ENCODE measurements around the gene HEY2. TPM values are rescaled to one million over a fixed set of nuclear protein-coding genes. Genes with fewer than 3 reads are reported as not detected.

HEY2 gene
- polyA plus RNA-seq, 2 donors = 0.86 to 1.00 TPM

DNA sequence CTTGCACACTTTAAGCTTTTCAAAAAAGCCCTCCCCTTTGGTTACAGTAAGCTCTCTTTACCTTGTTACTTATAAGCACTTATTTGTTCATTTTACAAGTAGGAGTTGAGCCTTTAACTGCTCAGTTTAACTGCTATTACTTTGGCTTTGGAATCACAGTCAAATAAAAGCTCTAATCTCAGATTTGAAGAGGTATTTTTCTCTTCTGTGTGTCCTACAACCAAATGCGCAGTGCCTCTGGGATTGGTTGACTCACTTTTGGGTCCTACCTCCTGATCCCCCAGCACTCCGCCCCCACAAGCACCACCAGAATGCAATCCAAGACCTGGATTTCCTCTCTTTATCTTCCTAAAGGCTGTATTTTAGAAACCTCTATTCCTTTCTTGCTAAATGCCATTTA is 43.8 kb downstream of the HEY2 start:
- Histone ChIP-seq H3K9me3 (ENCODE audit: control insufficient read depth in 2 of 2, insufficient read depth in 1 of 2, low read depth in 1 of 2, low read length in 1 of 2) (no peaks in the 10 kb centered on the region), H3K4me1 (ENCODE audit: control insufficient read depth in 2 of 2, insufficient read depth in 2 of 2, low read length in 1 of 2) (no peaks in the 10 kb centered on the region), H3K27ac (ENCODE audit: low read depth in 2 of 2, low read length in 1 of 2) (no peak overlapping the region), H3K36me3 (ENCODE audit: control insufficient read depth in 2 of 2, insufficient read depth in 2 of 2, low read length in 1 of 2) (no peaks in the 10 kb centered on the region), H3K27me3 (ENCODE audit: control insufficient read depth in 1 of 2, insufficient read depth in 2 of 2, low read length in 2 of 2) (no peaks in the 10 kb centered on the region), H3K4me3 (ENCODE audit: low read depth in 1 of 2, low read length in 2 of 2) (no peak overlapping the region)
- WGBS, 2 donors = 85 to 89% methylated on average over 2 of the region's 2 CpGs

GRCh38 chr6:125793863-125794262 is 44.4 kb downstream of the HEY2 start:
- H3K9me3 ChIP-seq (ENCODE audit: control insufficient read depth in 2 of 2, insufficient read depth in 1 of 2, low read depth in 1 of 2, low read length in 1 of 2) = no peaks in the 10 kb centered on the region
- H3K27ac ChIP-seq (ENCODE audit: low read depth in 2 of 2, low read length in 1 of 2) = no peak overlapping the region
- WGBS, 2 donors = 70 to 77% methylated on average over 3 of the region's 3 CpGs
- no peaks in the 10 kb centered on the region for H3K27me3 ChIP-seq (ENCODE audit: control insufficient read depth in 1 of 2, insufficient read depth in 2 of 2, low read length in 2 of 2)
- H3K4me3 ChIP-seq (ENCODE audit: low read depth in 1 of 2, low read length in 2 of 2) = no peak overlapping the region
- H3K4me1 ChIP-seq (ENCODE audit: control insufficient read depth in 2 of 2, insufficient read depth in 2 of 2, low read length in 1 of 2) = no peaks in the 10 kb centered on the region
- no peaks in the 10 kb centered on the region for H3K36me3 ChIP-seq (ENCODE audit: control insufficient read depth in 2 of 2, insufficient read depth in 2 of 2, low read length in 1 of 2)

DNA sequence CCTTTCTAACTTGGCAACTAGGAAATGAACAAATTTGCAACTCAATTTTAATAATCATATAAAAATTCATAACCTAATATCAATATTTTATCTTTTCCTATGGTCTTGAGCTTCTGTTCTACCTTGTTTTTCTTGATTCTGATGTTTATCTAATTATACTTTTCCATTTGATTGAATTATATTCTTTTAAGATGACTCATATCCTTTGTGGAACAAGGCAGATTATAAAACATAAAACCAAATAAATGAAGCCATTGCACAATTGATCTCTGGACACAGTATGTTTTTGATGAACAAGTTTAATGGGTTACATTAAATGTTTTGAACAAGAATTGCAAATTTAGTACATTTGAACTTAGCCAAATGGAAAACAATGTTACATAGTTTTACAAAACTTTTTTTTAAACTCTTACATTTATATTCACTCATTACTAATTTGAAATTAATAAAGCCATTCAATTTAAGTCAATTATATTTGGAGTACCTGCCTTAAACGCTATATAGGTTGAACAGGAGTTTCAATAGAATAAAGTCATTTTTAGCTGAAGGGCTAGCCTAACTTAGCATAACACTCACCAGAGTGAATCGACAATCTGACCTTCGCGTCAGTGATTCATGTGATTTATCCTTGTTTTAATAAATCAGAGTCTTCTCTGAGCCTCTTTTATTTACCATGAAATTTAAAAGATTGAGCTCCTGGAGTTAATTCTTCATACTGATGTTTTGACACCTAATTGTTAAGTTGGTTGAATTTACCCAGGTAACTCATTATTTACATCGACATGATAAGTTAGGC is 45.1 kb downstream of the HEY2 start:
- Histone ChIP-seq H3K27ac (ENCODE audit: low read depth in 2 of 2, low read length in 1 of 2) (no peak overlapping the region), H3K4me1 (ENCODE audit: control insufficient read depth in 2 of 2, insufficient read depth in 2 of 2, low read length in 1 of 2) (no peaks in the 10 kb centered on the region), H3K27me3 (ENCODE audit: control insufficient read depth in 1 of 2, insufficient read depth in 2 of 2, low read length in 2 of 2) (no peaks in the 10 kb centered on the region), H3K9me3 (ENCODE audit: control insufficient read depth in 2 of 2, insufficient read depth in 1 of 2, low read depth in 1 of 2, low read length in 1 of 2) (no peaks in the 10 kb centered on the region), H3K36me3 (ENCODE audit: control insufficient read depth in 2 of 2, insufficient read depth in 2 of 2, low read length in 1 of 2) (no peaks in the 10 kb centered on the region), H3K4me3 (ENCODE audit: low read depth in 1 of 2, low read length in 2 of 2) (no peak overlapping the region)
- WGBS, 2 donors = 87 to 88% methylated on average over 5 of the region's 5 CpGs

DNA sequence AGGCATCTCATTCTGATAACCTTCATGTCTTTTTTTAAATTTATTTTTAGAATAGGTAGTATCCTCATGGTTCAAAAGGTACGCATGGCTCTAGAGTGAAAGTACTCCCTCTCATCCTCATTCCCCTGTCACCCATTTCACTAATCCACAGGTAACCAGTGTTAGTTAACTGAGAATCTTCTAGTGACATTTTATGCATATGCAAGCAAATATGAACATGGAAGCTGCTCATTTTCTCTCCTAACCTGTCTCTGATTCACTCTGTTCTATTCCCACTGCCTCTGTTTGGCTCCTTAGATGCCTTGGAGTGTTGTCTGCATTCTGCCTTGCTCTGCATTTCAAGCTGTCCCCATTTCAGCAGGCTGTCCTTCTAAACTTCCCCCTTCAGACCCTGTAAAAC is 45.9 kb downstream of the HEY2 start:
- H3K36me3 ChIP-seq (ENCODE audit: control insufficient read depth in 2 of 2, insufficient read depth in 2 of 2, low read length in 1 of 2) = no peaks in the 10 kb centered on the region
- H3K9me3 ChIP-seq (ENCODE audit: control insufficient read depth in 2 of 2, insufficient read depth in 1 of 2, low read depth in 1 of 2, low read length in 1 of 2) = no peaks in the 10 kb centered on the region
- no peak overlapping the region for H3K4me3 ChIP-seq (ENCODE audit: low read depth in 1 of 2, low read length in 2 of 2)
- no peak overlapping the region for H3K27ac ChIP-seq (ENCODE audit: low read depth in 2 of 2, low read length in 1 of 2)
- WGBS, 2 donors = 98 to 100% methylated on average over 1 of the region's 1 CpG
- H3K4me1 ChIP-seq (ENCODE audit: control insufficient read depth in 2 of 2, insufficient read depth in 2 of 2, low read length in 1 of 2) = no peaks in the 10 kb centered on the region
- H3K27me3 ChIP-seq (ENCODE audit: control insufficient read depth in 1 of 2, insufficient read depth in 2 of 2, low read length in 2 of 2) = no peaks in the 10 kb centered on the region

- no peaks in the 10 kb centered on the region for H3K27me3 ChIP-seq (ENCODE audit: control insufficient read depth in 1 of 2, insufficient read depth in 2 of 2, low read length in 2 of 2)
- H3K27ac ChIP-seq (ENCODE audit: low read depth in 2 of 2, low read length in 1 of 2) = no peak overlapping the region
- WGBS, 2 donors = 85 to 98% methylated on average over 3 of the region's 3 CpGs
- no peaks in the 10 kb centered on the region for H3K4me1 ChIP-seq (ENCODE audit: control insufficient read depth in 2 of 2, insufficient read depth in 2 of 2, low read length in 1 of 2)
- no peaks in the 10 kb centered on the region for H3K36me3 ChIP-seq (ENCODE audit: control insufficient read depth in 2 of 2, insufficient read depth in 2 of 2, low read length in 1 of 2)
- no peak overlapping the region for H3K4me3 ChIP-seq (ENCODE audit: low read depth in 1 of 2, low read length in 2 of 2)
- no peaks in the 10 kb centered on the region for H3K9me3 ChIP-seq (ENCODE audit: control insufficient read depth in 2 of 2, insufficient read depth in 1 of 2, low read depth in 1 of 2, low read length in 1 of 2)
These were observed 47.9 kb downstream of the HEY2 start for GRCh38 chr6:125797120-125797885.

- H3K9me3 ChIP-seq (ENCODE audit: control insufficient read depth in 2 of 2, insufficient read depth in 1 of 2, low read depth in 1 of 2, low read length in 1 of 2) = no peaks in the 10 kb centered on the region
- no peaks in the 10 kb centered on the region for H3K27me3 ChIP-seq (ENCODE audit: control insufficient read depth in 1 of 2, insufficient read depth in 2 of 2, low read length in 2 of 2)
- H3K36me3 ChIP-seq (ENCODE audit: control insufficient read depth in 2 of 2, insufficient read depth in 2 of 2, low read length in 1 of 2) = no peaks in the 10 kb centered on the region
- 77 to 82% methylated on average over 3 of the region's 3 CpGs for WGBS, 2 donors
- no peak overlapping the region for H3K4me3 ChIP-seq (ENCODE audit: low read depth in 1 of 2, low read length in 2 of 2)
- H3K4me1 ChIP-seq (ENCODE audit: control insufficient read depth in 2 of 2, insufficient read depth in 2 of 2, low read length in 1 of 2) = no peaks in the 10 kb centered on the region
- H3K27ac ChIP-seq (ENCODE audit: low read depth in 2 of 2, low read length in 1 of 2) = no peak overlapping the region
These were observed 48.5 kb downstream of the HEY2 start for GRCh38 chr6:125797886-125798444.

GRCh38 chr6:125798734-125799508 is 49.5 kb downstream of the HEY2 start:
- 61 to 80% methylated on average over 5 of the region's 5 CpGs for WGBS, 2 donors
- H3K27ac ChIP-seq (ENCODE audit: low read depth in 2 of 2, low read length in 1 of 2) = no peak overlapping the region

DNA sequence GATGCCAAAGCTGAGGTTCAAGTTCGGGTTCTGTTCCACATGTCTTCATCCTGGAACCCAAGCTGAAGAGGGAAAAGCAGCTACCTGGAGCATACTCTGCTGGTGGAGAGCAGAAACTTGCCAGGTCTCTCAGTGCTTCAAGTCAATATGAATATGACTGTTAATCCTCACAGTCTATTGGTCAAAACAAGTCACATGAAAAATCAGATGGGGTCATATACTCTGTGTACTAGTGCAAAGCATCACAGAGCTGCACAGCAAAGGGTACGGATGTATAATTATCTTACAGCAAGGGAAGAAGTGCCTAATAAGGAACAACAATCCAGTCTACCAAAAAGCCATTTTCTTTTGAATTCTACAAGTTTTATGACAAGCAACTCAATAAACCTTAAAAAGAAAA is 53.0 kb downstream of the HEY2 start:
- Histone ChIP-seq H3K27ac (ENCODE audit: low read depth in 2 of 2, low read length in 1 of 2) (no peak overlapping the region), H3K9me3 (ENCODE audit: control insufficient read depth in 2 of 2, insufficient read depth in 1 of 2, low read depth in 1 of 2, low read length in 1 of 2) (no peaks in the 10 kb centered on the region), H3K36me3 (ENCODE audit: control insufficient read depth in 2 of 2, insufficient read depth in 2 of 2, low read length in 1 of 2) (no peaks in the 10 kb centered on the region), H3K27me3 (ENCODE audit: control insufficient read depth in 1 of 2, insufficient read depth in 2 of 2, low read length in 2 of 2) (no peaks in the 10 kb centered on the region), H3K4me3 (ENCODE audit: low read depth in 1 of 2, low read length in 2 of 2) (no peak overlapping the region), H3K4me1 (ENCODE audit: control insufficient read depth in 2 of 2, insufficient read depth in 2 of 2, low read length in 1 of 2) (no peaks in the 10 kb centered on the region)
- WGBS, 2 donors = 81 to 89% methylated on average over 2 of the region's 2 CpGs

More at GRCh38 chr6:125798734-125799508, 49.5 kb downstream of the HEY2 start:
- Histone ChIP-seq H3K9me3 (ENCODE audit: control insufficient read depth in 2 of 2, insufficient read depth in 1 of 2, low read depth in 1 of 2, low read length in 1 of 2) (no peaks in the 10 kb centered on the region), H3K27me3 (ENCODE audit: control insufficient read depth in 1 of 2, insufficient read depth in 2 of 2, low read length in 2 of 2) (no peaks in the 10 kb centered on the region), H3K36me3 (ENCODE audit: control insufficient read depth in 2 of 2, insufficient read depth in 2 of 2, low read length in 1 of 2) (no peaks in the 10 kb centered on the region), H3K4me1 (ENCODE audit: control insufficient read depth in 2 of 2, insufficient read depth in 2 of 2, low read length in 1 of 2) (no peaks in the 10 kb centered on the region), H3K4me3 (ENCODE audit: low read depth in 1 of 2, low read length in 2 of 2) (no peak overlapping the region)

- H3K36me3 ChIP-seq (ENCODE audit: control insufficient read depth in 2 of 2, insufficient read depth in 2 of 2, low read length in 1 of 2) = no peaks in the 10 kb centered on the region
- no peaks in the 10 kb centered on the region for H3K27me3 ChIP-seq (ENCODE audit: control insufficient read depth in 1 of 2, insufficient read depth in 2 of 2, low read length in 2 of 2)
- H3K4me3 ChIP-seq (ENCODE audit: low read depth in 1 of 2, low read length in 2 of 2) = no peak overlapping the region
- H3K4me1 ChIP-seq (ENCODE audit: control insufficient read depth in 2 of 2, insufficient read depth in 2 of 2, low read length in 1 of 2) = no peaks in the 10 kb centered on the region
- H3K27ac ChIP-seq (ENCODE audit: low read depth in 2 of 2, low read length in 1 of 2) = no peak overlapping the region
- WGBS, 2 donors = 50 to 51% methylated on average over 4 of the region's 4 CpGs
- H3K9me3 ChIP-seq (ENCODE audit: control insufficient read depth in 2 of 2, insufficient read depth in 1 of 2, low read depth in 1 of 2, low read length in 1 of 2) = no peaks in the 10 kb centered on the region
These were observed 53.5 kb downstream of the HEY2 start for GRCh38 chr6:125802943-125803377.
